Fibroblast of skin of right quadriceps (primary cell): ENCODE data around the gene CD3E.

Source experiments
- DNase-seq: peaks from one replicate; pipeline ENCODE4 v3.0.0-alpha.2; 2013

Gene CD3E

GRCh38 chr11:118334745-118335144 is 30.2 kb downstream of the CD3E start:
- no peak for DNase-seq

GRCh38 chr11:118338637-118339061 is 34.1 kb downstream of the CD3E start:
- DNase-seq = no peak

- DNase-seq = no peak
Observed at GRCh38 chr11:118339281-118339961, 34.9 kb downstream of the CD3E start.

- no peak for DNase-seq
Observed at GRCh38 chr11:118340449-118340848, 35.9 kb downstream of the CD3E start.

DNA sequence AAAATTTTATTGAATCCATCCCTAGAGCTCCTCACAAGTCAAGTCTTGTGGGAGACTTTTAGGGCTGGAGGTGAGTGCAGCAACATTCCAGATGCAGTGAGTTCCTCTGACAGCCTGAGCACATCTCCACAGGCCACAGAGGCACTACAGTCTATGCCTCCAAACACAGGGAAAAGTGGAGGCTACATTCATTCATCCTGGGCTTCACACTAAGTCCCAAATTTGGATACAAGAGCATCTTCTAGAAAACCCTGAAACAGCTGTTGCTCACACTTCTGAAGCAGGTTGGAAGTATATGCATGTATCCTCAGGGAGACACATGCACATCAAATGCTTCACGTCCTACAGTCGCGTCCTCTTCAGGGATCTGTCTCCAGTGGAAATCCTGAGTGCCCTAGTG is 36.7 kb downstream of the CD3E start:
- DNase-seq = no peak

DNA sequence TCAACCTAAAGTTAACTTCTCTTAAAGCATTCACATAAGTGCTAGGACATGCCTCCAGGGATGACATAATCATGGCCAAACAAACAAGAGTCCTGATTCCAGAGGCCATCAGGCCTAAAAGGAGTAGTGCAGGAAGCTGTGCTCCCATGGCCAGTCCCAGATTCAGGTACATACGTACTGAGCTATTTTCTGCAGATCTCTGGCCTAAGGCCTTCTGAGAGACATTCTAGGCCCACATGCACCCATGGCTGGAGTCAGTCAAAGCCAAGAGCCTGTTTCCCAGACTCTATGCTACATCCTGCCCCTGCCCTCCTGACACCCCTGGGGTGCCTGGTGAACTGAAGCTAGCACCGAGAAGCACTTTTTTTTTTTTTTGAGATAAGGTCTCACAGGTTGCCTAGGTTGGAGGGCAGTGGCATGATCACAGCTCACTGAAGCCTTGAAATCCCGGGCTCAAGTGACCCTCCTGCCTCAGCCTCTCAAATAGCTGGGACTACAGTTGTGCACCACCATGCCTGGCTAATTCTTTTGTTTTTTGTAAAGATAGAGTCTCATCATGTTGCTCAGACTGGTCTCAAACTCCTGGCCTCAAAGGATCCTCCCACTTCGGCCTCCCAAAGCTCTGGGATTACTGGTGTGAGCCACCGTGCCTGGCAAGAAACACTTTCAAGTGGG is 37.4 kb downstream of the CD3E start:
- no peak for DNase-seq

DNA sequence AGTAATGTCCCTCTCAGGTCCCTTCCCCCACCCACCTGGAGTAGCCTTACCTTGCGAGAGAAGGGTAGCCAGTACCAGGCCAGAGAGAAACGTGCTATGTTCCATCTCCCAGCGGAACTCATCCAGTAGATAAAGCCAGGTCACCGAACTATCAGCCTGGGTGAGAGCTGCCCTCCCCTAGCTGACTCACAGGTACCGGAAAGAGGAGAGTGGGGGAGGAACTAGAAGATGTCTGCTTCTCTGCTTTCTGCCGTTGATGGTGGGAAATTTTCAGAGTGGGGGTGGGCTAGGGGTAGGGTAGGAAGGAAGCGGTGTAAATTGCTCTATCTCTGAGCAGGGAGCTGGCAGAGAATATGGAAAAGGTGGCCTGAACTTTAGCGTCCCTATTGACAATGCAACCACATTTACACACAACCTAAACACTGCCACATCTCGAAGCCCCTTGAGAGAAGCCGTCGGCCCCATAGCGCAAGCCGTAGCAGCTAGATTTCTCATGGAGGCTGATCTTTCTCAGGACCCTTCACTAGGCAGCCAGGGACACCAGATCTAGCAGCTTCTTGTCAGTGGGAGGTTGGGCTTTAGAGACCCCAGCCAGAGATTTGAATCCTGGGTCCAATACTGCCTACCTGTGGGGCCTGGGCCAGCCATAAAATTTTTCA is 38.1 kb downstream of the CD3E start, which contains the start of gene CD3D:
Gene CD3D, minus strand, starts transcription at position 203 of the 659 bp plus-strand sequence. Its CDS starts 98 bp downstream, at position 105.
- no peak for DNase-seq

- DNase-seq = no peak
Observed at GRCh38 chr11:118343248-118343647, 38.7 kb downstream of the CD3E start.

DNA sequence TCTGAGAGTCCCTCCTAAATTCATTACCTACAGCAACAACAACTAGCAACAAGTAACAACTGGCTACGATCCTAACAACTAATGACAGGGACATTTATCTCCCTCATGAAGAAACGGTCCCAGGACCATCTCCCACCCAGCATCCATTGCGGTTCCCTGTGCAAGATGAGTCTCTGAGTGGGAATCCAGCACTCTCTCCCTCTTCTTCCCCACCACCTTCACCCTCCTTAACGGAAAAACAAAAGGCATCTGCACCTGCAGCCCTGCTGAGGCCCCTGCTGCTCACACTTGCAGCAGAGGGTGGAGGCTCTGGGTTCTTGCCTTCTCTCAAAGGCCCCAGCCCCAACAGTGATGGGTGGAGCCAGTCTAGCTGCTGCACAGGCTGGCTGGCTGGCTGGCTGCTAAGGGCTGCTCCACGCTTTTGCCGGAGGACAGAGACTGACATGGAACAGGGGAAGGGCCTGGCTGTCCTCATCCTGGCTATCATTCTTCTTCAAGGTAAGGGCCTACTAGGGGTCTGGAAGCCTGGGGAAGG is 39.5 kb downstream of the CD3E start, which contains the start of gene CD3G:
Gene CD3G, plus strand, starts transcription at position 364 of the 535 bp plus-strand sequence. Its CDS starts 80 bp downstream, at position 444.
- no peak for DNase-seq

GRCh38 chr11:118349475-118349874 is 44.9 kb downstream of the CD3E start:
- no peak for DNase-seq

- DNase-seq = peak; percentile 15
Observed at GRCh38 chr11:118353084-118353710, 48.7 kb downstream of the CD3E start.

GRCh38 chr11:118358071-118358470 is 53.5 kb downstream of the CD3E start:
- peak; percentile 8 for DNase-seq

GRCh38 chr11:118359295-118359958 is 54.9 kb downstream of the CD3E start, which contains the start of gene UBE4A:
TSS of gene UBE4A (plus strand) at chr11:118359600. CDS start at chr11:118365081, 5,481 bp downstream.
- peak; percentile 92 for DNase-seq

DNA sequence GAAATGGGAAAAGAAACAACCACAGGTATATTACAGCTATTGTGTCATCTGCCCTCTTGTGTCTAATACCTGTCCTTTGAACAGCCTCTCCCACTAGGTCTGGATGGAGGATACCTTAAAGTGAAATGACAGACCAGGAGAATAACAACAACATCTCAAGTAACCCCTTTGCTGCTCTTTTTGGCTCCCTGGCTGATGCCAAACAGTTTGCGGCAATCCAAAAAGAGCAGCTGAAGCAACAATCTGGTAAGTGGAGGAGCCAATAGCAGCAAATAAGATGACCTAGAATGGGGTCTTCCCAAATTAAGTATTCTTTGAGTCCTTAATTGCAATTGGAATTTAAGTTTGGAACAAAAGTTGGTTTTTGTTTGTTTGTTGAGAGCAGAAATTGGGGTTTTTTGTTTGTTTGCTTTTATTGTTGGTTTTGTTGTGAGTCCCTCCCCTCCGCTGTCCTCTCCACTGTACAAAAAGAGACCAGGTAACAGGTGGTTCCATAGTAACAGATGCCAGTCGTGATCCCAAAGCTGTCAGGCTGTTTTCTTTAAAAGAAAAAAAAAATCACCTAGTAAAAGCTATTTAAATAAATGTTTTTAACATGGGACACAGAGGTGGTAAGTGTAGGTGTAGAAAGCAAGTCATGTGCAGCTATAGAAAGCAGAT is 60.6 kb downstream of the CD3E start:
- DNase-seq = no peak
